Occipital lobe (tissue), 2 donors: Measurements from ENCODE around the gene RHBDD1. TPM values are rescaled to one million over a fixed set of nuclear protein-coding genes. Genes with fewer than 3 reads are reported as not detected.

Experiments
- DNase-seq: peaks from one replicate; lab custom pipeline; 2025; lab: John Stamatoyannopoulos, UW
- total RNA-seq: library from RNA; depleted of rRNA; stranded (reverse); fragments of >200 nt; gene quantifications from one replicate; pipeline ENCODE4 v1.2.3, GENCODE V29; 2014

Gene RHBDD1
- total RNA-seq, 1 donor from 2014 or later, result 89.4 TPM

GRCh38 chr2:226983895-226984749 lies 148.3 kb downstream of the RHBDD1 start:
- no peak for DNase-seq

- DNase-seq, result peak; percentile 46
These were observed 149.1 kb downstream of the RHBDD1 start for GRCh38 chr2:226984750-226985582.

DNA sequence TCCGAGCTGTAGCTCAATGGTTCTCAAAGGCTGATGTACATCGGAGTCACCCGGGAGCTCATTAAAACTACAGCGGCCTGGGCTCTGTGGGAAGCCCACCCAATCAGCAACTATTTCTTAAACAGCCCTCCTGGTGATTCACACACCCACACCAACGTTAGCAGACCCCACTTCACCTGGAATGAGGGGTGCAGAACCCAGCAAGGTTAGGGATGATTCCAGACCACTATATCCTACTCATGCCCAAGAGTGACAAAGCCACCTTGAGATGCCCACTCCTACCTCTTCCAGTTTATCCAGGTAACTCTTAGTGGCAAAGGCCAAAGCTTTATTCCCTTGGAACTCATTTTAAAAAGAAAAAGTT lies 149.7 kb downstream of the RHBDD1 start:
- no peak for DNase-seq

- no peak for DNase-seq
These were observed 155.8 kb downstream of the RHBDD1 start for GRCh38 chr2:226991663-226992062.

GRCh38 chr2:226993171-226993570 lies 157.3 kb downstream of the RHBDD1 start:
- DNase-seq, result no peak

DNA sequence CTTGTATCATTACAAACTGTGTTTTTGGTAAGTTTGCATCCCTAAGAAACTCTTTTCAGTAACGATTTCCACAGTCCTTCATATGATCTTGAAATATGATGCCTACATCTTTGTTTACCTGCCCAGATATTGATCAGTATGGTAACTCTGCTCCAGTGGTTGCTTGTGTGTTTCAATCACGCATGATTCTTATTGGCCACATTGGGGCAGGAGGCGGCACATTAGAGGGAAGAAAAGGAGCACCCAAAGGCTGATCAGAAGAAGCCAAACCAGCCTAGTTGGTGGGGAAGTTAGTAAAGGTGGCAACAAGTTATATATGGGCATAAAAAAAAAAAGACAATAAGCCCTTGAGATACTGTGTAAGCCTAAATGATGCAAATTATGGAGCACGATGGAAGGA lies 158.9 kb downstream of the RHBDD1 start:
- DNase-seq, result no peak

GRCh38 chr2:226995625-226996041 lies 159.8 kb downstream of the RHBDD1 start:
- no peak for DNase-seq

- no peak for DNase-seq
These were observed 163.8 kb downstream of the RHBDD1 start for GRCh38 chr2:226999661-227000060.

DNA sequence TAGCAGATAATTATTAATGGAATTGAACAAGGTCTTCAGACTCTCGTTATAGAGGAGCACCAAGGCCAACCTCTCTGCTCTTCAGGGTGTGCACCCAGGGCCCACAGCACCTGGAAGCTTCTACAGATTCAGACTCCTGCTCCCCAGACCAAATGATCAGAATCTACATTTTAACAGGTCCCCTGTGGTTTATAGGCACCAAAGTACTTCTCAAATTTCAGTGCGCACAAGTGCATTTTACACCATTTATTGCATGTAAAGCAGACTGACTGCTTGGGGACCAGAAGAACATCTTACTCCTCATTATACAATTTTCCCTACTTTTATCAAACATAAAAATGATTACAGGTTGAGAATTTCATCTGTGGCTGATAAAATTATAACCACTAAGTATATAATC lies 164.3 kb downstream of the RHBDD1 start:
- no peak for DNase-seq

DNA sequence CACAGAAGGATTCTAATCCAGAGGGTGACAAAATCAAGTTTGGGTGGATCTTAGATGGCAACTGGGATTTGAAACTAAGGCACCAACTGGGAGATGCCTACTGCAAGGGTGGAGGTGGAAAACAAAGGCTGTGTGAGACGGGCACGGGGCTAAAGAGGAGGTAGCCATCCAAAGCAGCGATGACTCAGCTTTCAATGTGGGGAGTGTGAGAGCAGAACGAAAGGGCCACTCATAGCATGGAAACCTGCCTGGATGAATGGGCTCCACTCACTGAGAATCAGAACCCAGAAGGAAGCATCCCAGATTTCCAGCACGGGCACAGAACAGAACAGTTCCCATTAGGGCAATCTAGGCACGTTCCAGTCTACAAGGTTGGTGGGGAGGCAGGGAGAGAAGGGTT lies 168.6 kb downstream of the RHBDD1 start:
- DNase-seq, result no peak

GRCh38 chr2:227006189-227006897 lies 170.5 kb downstream of the RHBDD1 start:
- no peak for DNase-seq

DNA sequence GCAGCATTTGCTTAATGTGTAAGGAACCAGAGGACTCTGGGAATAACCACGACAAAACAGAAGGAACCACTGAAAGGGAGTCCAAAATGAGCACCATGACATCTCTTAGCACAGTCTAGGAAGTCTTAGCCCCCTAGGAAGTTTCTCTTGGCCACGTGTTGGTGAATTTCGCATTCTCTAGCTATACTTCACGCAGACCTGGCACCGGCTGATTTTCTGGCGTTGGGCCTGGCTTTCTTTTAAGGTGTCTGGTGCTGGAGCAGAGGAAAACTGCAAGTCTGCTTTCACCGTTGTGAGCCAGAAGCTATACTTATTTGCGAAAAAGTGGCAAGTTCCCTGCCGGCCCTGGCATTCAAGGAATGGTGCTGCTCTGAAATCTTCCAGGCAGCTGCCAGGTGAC lies 171.3 kb downstream of the RHBDD1 start:
- no peak for DNase-seq

DNA sequence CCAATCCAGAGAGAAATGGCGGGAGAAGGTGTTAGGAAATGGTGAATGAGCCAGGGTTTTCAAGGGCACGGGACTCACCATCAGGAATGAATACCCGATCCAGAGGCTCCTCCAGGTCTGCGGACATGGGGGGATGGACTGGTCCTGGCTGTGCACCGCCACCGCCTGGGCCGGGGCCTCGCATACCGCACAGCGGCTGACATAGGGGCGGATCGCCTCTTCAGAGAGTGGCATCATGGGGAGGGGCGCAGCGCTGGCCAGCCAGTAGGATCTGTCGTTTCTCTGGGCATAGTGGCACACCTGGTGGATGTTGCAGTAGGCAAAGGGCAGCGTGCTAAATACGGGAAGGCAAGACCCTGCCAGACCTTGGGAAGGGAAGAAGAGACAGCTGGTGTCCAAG lies 172.1 kb downstream of the RHBDD1 start:
- DNase-seq, result no peak

DNA sequence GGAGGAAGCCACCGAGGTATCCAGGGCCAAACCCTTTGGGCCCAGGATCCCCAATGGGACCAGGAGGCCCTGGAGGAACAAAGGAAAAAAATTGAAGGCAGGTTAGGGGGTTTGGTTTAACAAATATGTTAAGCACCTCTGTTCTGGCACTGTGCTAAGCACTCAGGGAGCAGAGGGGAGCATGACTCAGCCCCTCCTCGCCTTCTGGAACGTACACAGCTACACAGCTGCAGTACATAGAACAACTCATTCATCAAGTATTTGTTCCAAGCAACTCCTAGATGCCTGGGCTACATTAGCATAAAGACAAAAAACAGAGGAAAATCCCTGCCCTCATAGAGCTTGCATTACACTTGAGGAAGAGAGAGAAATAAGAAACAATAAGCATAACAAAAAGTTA lies 174.6 kb downstream of the RHBDD1 start:
- DNase-seq, result no peak

DNA sequence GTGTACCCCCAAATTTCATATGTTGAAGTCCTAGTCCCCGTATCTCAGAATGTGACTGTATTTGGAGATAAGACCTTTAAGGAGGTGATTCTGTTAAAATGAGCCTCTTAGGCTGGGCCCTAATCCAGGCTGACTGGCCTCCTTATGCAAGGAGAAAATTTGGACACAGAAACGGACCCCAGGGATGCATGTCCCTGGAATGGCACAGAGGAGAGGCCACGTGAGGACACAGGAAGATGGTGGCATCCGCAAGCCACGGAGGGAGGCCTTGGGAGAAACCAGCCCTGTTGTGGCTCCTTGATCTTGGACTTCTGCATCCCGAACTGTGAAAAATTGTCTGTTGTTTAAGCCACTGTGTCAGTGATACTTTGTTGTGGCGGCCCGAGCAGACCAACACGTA lies 177.5 kb downstream of the RHBDD1 start:
- DNase-seq, result no peak

DNA sequence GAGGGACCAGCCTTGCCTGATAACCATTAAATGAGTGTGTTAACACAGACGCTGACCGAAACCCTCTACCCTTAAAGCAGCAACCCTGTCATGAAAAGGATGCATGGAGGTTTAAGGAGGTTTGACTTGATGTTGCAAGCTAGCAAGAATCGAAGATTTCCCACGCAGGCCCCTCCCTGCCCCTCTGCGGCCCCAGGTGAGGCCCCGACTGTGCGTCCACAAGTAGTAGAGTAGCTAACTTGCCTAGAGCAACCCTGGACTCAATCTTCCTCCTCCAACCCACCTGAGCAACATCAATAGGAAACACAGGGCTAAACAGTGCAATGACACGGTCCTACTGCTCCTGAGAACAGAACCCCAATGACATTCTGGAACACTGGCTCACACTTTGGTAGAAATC lies 178.0 kb downstream of the RHBDD1 start:
- no peak for DNase-seq

DNA sequence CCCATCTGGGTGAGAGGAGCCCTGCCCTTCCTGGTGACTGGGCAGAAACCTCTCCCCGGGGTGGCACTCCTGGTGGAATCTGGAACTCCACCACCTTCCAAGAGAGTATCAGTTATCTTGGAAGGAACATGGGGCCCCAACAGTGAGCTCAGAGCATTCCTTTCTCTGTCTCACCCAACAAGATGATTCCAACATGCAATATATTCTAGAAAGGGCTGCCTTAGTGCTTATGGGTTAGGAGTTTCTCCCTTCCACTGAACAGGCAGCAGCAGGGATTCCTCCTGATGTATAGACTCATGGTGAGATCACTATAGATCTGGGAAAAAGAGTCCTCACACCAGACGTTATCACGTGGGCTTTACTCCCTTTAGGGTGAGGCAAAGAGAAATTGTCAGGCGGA lies 181.0 kb downstream of the RHBDD1 start:
- no peak for DNase-seq

- DNase-seq, result no peak
These were observed 184.6 kb downstream of the RHBDD1 start for GRCh38 chr2:227020416-227020815.

DNA sequence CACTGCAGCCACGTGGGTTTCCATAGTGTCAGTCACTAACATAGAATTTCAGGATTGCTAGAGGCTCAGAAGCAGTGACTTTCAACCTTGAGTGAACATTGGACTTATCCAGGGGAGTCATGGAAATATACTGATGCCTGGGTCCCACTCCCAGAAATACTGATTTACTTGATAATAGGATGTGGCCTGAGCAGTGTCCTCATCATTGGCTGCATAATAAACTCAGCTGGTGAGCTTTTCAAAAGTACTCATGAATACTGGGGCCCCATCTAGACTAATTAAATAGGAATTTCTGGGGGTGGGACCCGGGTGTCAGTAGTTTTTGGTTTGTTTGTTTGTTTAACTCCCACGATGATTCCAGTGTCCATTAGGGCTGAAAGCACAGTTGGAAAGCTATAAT lies 186.8 kb downstream of the RHBDD1 start:
- no peak for DNase-seq

DNA sequence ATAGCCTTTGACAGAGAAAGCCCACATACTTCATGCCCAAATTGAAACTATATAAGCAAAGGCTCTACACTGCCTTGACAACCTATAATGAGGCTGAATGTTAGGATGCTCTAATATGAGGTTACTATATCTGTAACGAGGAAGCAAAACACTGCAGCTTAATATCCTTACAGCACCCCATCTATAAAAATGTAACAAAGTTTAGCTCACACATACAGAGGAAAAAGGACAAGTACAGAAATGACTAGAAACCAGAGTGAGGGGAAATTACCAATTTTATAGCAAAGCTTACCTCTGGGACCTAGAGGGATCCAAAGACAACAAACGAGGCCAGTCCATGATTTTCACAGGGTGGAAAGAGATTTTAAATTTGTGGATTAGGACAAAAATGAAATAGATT lies 189.7 kb downstream of the RHBDD1 start:
- no peak for DNase-seq

- DNase-seq, result no peak
These were observed 193.7 kb downstream of the RHBDD1 start for GRCh38 chr2:227029426-227030105.

DNA sequence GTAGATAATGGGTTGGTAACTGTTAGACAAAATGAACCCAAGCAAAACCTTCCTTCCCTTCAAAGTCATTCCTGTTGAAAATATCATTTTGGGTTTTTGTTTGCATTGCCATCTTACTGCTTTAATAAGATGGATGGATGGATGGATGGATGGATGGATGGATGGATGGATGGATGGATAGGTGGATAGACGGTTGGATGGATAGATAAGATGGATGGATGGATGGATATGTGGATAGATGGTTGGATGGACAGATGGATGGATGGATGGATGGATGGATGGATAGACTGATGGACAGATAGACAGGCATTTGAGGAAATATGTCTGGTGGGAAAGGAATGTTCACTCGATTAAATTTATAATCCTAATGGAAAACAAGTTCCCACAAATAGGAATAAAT lies 194.9 kb downstream of the RHBDD1 start:
- no peak for DNase-seq
